Type B pancreatic cell (in vitro differentiated cells): ENCODE results near the gene RAF1. TPM values are rescaled to one million over a fixed set of nuclear protein-coding genes. Genes with fewer than 3 reads are reported as not detected.

Experiments
- DNase-seq: peaks from one replicate; pipeline ENCODE4 v3.0.0; 2021; ENCODE audit warnings: mixed read lengths; ENCODE audit not compliant: unreplicated experiment; ENCODE audit errors: extremely low spot score
- H3K27ac Mint-ChIP-seq: 2 replicates; pipeline ENCODE4 v1.8.0; 2021; ENCODE audit warnings: mild to moderate bottlenecking, mixed read lengths
- H3K27me3 Mint-ChIP-seq: 2 replicates; pipeline ENCODE4 v1.8.0; 2021; ENCODE audit warnings: mixed read lengths
- H3K36me3 Mint-ChIP-seq: 2 replicates; pipeline ENCODE4 v1.8.0; 2021; ENCODE audit warnings: mixed read lengths
- H3K4me1 Mint-ChIP-seq: one replicate; pipeline ENCODE4 v1.8.0; 2021; ENCODE audit warnings: mixed read lengths; ENCODE audit not compliant: unreplicated experiment
- H3K4me3 Mint-ChIP-seq: 2 replicates; pipeline ENCODE4 v1.8.0; 2021; ENCODE audit warnings: mild to moderate bottlenecking, mixed read lengths
- H3K9me3 Mint-ChIP-seq: 2 replicates; pipeline ENCODE4 v1.8.0; 2021; ENCODE audit warnings: mixed read lengths
- total RNA-seq: library from RNA; stranded (reverse); gene quantifications from 2 replicates; pipeline ENCODE4 v1.2.1, GENCODE V29; 2021; ENCODE audit warnings: low replicate concordance
- TF ChIP-seq, protein P1 (sequence below): fragments of 200-600 bp; sonication (generic); conservative IDR thresholded peaks from 2 replicates; pipeline ENCODE4 v1.5.0; 2021; ENCODE audit warnings: antibody characterized with exemption, mild to moderate bottlenecking

Gene RAF1
- total RNA-seq, 1 donor from 2014 or later = 92.1 TPM

DNA sequence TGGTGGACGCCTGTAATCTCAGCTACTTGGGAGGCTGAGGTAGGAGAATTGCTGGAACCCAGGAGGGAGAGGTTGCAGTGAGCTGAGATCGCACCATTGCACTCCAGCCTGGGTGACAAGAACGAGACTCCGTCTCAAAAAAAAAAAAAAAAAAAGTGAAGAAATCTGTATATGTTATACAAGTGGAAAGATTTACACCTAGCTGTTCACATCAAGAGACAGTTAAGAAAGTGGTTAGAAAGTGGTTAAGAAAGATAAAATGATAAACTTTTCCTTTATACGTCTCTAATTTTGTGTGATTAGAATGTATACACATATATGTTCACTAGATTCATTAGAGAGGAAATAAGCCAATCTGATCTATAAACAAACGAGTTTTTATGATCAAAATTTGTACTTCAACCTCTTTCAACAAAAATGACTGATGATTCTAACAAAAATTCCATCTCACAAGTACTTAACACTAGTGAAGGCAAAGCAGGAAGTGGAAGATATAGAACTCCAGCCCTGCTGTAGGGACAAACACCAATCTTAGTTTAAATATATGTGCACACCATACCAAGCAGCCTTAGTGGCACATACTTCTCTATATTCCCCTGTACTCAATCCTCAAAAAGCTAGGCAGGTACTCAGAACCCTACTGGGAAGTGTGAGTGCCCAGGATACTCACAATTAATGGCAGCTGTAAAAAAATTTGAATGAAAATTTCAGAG lies 51.2 kb downstream of the RAF1 start:
- DNase-seq = no peak
- Mint-ChIP-seq H3K36me3 (peaks cover 21% of the 10 kb centered on the region), H3K27ac (no peak overlapping the region), H3K4me3 (no peak overlapping the region), H3K27me3 (no peaks in the 10 kb centered on the region), H3K9me3 (no peaks in the 10 kb centered on the region), H3K4me1 (peaks cover 6% of the 10 kb centered on the region)
- TF ChIP-seq, protein P1, sequence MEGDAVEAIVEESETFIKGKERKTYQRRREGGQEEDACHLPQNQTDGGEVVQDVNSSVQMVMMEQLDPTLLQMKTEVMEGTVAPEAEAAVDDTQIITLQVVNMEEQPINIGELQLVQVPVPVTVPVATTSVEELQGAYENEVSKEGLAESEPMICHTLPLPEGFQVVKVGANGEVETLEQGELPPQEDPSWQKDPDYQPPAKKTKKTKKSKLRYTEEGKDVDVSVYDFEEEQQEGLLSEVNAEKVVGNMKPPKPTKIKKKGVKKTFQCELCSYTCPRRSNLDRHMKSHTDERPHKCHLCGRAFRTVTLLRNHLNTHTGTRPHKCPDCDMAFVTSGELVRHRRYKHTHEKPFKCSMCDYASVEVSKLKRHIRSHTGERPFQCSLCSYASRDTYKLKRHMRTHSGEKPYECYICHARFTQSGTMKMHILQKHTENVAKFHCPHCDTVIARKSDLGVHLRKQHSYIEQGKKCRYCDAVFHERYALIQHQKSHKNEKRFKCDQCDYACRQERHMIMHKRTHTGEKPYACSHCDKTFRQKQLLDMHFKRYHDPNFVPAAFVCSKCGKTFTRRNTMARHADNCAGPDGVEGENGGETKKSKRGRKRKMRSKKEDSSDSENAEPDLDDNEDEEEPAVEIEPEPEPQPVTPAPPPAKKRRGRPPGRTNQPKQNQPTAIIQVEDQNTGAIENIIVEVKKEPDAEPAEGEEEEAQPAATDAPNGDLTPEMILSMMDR = no peak

DNA sequence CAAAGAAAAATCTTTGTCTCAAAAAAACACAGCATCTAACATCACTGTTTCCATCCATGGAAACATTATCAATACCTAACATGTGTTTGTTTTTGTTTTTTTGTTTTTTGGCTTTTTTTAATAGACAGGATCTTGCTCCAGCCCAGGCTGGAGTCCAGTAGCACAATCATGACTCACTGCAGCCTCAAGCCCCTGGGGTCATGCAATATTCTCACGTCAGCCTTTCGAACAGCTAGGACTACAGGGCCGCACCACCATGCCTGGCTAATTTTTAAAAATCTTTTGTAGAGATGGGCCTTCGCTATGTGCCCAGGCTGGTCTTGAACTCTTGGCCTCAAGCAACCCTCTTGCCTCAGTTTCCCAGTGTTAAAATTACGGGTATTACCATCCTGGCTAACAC lies 52.8 kb downstream of the RAF1 start:
- Mint-ChIP-seq H3K4me3 (no peak overlapping the region), H3K36me3 (peaks cover 20% of the 10 kb centered on the region)

GRCh38 chr3:12608376-12608775 lies 55.5 kb downstream of the RAF1 start:
- Mint-ChIP-seq H3K4me1 (peaks cover under 1% of the 10 kb centered on the region), H3K27ac (no peak overlapping the region), H3K4me3 (no peak overlapping the region), H3K9me3 (no peaks in the 10 kb centered on the region), H3K36me3 (peaks cover 26% of the 10 kb centered on the region), H3K27me3 (no peaks in the 10 kb centered on the region)
- TF ChIP-seq, protein P1 = no peak
- DNase-seq = no peak

More for the DNA sequence above, 52.8 kb downstream of the RAF1 start:
- TF ChIP-seq, protein P1 = no peak
- Mint-ChIP-seq H3K9me3 (no peaks in the 10 kb centered on the region), H3K27ac (no peak overlapping the region), H3K27me3 (no peaks in the 10 kb centered on the region), H3K4me1 (peaks cover 6% of the 10 kb centered on the region)
- no peak for DNase-seq

DNA sequence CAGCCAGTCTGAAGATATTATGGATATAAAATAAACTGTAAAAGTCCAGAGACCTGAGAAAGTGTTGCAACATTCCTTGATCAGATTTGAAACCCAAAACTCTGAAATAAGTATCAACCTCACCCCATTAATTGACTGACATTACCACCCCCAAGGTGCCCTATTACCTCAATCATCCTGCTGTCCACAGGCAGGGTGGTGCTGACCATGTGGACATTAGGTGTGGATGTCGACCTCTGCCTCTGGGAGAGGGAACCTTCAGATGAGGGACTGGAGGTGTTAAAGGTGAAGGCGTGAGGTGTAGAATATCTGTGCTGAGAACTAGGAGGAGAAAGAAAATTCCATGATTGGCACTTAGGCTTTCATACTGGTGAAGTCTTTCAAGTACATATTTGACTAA lies 59.9 kb downstream of the RAF1 start:
- DNase-seq = no peak
- no peak overlapping the region for H3K27ac Mint-ChIP-seq
- H3K36me3 Mint-ChIP-seq = peaks cover 31% of the 10 kb centered on the region
- no peaks in the 10 kb centered on the region for H3K9me3 Mint-ChIP-seq
- H3K4me1 Mint-ChIP-seq = no peaks in the 10 kb centered on the region
- H3K27me3 Mint-ChIP-seq = no peaks in the 10 kb centered on the region
- TF ChIP-seq, protein P1 = no peak
- H3K4me3 Mint-ChIP-seq = no peak overlapping the region

DNA sequence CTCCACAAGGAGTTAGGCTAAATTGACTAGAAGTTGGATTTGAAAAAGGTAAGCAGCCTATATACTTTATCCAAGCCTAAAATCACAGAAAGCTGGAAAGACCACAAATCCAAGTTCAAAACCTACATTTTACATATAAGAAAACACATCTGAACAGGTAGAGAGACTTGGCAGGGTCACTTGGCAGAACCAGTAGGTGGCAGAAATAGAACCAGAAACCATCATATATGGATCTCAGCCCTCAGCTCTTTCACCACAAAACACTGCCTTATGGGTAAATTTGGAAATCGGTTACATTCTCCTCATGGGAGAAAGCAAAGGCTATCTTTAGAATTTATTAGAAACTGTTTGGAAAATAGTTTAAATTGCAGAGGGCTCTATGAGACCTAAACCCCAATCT lies 62.8 kb downstream of the RAF1 start:
- Mint-ChIP-seq H3K4me3 (no peak overlapping the region), H3K27me3 (no peaks in the 10 kb centered on the region), H3K36me3 (peaks cover 22% of the 10 kb centered on the region), H3K9me3 (no peaks in the 10 kb centered on the region), H3K4me1 (no peaks in the 10 kb centered on the region), H3K27ac (no peak overlapping the region)
- no peak for DNase-seq
- TF ChIP-seq, protein P1 = peak; percentile 18

GRCh38 chr3:12598890-12599289 lies 65.0 kb downstream of the RAF1 start:
- Mint-ChIP-seq H3K4me3 (no peak overlapping the region), H3K27ac (no peak overlapping the region), H3K36me3 (peaks cover 32% of the 10 kb centered on the region), H3K27me3 (no peaks in the 10 kb centered on the region), H3K9me3 (no peaks in the 10 kb centered on the region), H3K4me1 (no peaks in the 10 kb centered on the region)
- TF ChIP-seq, protein P1 = no peak
- DNase-seq = no peak
